Measurements from ENCODE around the gene ALDH1L2.
A peak's percentile ranks its signal among the peaks of the same experiment; 100 is the strongest.

ALDH1L2 gene

DNA sequence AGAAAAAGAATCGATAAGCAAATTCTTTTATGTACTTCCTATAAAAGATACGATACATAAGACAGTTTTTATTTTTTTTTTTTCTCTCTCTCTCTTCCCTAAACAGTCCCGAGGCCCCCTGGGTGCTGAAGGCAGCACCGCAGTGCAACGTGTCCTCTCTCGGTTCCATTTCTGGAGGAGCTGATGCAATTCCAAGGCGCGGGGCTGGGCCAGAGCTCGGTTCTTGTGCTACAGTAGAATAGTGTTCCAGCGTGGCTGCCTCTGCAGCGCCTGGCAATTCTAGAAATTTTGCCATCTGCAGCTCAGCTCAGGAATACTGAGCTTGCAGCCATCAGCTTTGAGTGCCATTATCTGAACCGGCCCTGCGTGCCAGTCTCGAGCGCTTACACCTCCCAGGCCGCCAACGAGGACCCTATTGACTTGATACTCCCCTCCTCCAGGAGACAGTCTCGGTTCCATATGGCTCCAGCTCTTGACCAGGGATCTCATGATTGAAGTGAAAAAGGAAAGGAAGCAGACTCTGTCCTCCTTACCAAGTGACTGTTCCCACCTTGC, 630 bp downstream of the ALDH1L2 start:
- DNase-seq (ENCODE audit: low spot score), result peak; percentile 37

DNA sequence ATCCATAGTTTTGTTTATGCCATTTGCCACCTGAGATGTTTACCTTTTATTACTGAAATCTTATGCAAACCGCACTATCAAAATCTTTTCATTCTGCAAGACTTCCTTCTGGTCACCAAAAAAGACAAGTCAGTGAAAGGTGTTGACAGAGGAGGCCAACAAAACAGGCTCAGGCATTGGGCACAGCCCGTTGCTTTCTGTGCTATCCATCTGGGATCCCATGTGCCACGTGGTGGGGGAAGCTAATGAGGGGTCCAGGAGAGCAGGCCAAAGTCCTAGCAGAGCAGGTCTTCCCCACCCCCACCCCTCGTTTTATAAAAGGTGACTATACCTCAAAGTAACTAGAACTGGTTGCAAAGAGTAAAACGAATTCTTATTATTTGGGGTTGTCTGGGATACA, 1.2 kb downstream of the ALDH1L2 start:
- no peak for DNase-seq (ENCODE audit: low spot score)

DNA sequence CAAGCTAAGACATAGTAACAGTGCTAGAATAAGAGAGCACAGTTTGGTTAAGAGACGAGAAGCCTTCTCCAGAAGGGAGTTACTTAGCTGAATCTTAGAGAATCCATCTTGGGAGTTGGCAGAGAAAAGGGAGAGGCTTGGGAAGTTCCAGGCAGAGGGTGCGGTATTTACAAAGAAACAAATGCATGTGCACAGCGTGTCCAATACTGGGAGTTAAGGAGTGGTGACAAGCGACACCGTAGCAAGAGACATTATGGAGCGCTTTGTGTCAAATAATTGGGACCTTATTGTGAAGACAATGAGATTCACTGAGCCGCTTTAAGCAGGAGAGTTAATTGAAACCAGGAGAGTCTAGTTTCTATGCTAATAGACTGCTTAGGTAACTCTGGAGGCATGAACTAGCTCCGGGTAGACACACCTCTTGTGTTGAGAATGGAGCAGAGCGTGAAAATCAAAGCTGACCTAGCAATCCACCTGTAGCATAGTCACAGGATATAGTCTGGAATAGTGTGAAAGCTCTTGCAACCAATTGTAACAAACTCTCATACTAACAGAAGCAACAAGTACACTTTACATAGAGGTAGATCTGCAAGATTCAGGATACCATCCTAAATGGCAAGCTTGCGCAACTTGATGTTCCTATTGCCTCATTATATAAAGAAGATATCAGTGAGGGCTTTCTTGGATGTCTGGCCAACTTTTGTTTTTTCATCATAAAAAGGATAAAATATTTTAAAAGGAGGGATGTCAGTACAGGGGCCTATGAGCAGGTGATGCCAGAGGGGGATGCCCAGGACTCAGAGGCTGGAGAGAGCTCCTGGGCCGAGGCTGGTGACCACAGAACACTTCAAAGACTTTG, 5.3 kb downstream of the ALDH1L2 start:
- no peak for DNase-seq (ENCODE audit: low spot score)

DNA sequence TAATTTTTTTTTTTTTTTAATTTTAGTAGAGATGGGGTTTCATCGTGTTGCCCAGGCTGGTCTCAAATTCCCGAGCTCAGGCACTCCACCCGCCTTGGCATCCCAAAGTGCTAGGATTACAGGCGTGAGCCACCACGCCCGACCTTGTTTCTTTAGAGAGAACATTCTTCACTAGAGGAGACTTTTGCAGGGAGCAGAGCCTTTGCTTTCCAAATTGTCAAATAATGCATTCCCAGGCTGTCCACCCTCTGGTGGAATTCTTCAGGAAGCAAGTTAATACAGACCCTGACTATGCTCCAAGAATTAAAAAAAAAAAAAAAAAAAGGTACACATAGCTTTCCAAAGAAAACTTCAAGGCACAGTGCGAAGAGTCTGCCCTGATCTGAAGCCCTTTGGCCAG, 6.8 kb downstream of the ALDH1L2 start:
- DNase-seq (ENCODE audit: low spot score), result no peak

DNA sequence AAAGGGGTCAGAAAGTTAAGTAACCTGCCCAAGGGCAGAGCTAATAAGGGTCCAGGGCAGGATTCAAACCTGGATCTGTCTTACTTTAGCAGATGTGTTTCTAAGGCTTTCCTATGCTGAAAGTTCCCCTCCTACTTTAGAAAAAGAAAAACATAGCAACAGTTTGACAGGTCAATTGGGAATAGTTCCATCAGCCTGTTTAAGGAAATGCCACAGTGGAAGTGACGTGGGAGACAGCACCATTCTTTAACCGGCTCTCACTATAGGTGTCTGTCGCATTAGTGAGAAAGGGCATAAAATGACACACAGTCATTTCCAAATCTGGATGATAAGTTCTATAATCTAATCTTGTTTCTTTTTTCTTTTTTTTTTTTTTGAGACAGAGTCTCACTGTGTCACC, 7.3 kb downstream of the ALDH1L2 start:
- no peak for DNase-seq (ENCODE audit: low spot score)

DNA sequence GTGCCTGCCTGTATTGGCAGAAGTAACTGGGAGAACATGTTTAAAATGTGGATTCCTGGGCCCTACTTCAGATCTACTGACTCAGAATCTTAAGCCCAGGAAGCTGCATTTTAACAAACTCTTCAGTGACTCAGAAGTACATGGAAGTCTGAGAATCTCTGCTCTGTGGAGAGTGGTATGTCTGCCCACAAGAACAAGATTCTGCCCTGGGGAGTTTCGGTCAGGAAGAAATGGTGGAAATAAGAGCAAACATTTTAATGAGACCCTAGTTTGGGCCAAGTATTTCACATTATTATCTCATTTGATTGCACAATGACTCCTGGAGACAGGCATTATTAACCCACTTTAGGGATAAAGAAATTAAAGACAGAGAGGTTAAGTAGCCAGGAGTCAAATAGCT, 8.2 kb downstream of the ALDH1L2 start:
- no peak for DNase-seq (ENCODE audit: low spot score)

DNA sequence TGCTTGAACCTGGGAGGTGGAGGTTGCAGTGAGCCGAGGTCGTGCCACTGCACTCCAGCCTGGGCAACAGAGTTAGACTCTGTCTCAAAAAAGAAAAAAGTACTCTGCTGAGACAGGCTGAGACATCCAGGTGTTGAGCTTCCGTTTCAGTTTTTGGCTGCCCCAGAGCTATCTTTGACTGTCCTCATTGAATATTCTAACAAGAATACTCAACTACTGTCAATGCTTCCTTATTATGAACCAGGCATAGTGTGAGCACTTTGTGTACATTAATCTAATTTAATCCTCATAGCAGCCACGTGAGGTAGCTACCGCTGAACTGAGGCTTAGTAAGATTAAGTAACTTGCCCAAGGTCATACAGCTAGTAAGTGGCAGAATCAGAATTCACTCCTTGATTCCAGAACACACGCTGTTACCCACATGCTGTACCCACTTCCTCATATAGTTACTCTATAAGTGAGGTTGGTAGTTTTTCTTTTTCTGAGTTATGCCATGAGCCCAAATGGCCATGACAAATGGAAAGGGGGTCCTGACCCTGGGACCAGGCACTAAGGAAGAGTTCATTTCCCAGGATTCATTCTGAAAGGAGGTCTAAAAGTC, 11.3 kb downstream of the ALDH1L2 start:
- no peak for DNase-seq (ENCODE audit: low spot score)

DNA sequence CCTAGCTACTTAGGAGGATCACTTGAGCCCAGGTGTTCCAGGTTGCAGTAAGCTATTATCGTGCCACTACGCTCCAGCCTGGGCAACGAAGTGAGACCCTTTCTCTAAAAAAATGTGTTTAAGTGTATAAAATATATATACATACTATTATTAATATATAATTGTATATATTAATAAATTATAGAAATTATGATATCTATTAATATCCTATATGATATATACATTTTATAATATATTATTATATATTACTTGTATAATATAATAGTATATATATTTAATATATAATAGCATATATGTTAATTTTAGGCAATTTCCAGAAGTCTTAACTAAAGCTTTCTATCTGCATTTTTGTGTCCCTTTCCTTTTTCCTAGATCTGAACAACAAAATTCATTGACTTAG, 12.3 kb downstream of the ALDH1L2 start:
- DNase-seq (ENCODE audit: low spot score), result no peak

DNA sequence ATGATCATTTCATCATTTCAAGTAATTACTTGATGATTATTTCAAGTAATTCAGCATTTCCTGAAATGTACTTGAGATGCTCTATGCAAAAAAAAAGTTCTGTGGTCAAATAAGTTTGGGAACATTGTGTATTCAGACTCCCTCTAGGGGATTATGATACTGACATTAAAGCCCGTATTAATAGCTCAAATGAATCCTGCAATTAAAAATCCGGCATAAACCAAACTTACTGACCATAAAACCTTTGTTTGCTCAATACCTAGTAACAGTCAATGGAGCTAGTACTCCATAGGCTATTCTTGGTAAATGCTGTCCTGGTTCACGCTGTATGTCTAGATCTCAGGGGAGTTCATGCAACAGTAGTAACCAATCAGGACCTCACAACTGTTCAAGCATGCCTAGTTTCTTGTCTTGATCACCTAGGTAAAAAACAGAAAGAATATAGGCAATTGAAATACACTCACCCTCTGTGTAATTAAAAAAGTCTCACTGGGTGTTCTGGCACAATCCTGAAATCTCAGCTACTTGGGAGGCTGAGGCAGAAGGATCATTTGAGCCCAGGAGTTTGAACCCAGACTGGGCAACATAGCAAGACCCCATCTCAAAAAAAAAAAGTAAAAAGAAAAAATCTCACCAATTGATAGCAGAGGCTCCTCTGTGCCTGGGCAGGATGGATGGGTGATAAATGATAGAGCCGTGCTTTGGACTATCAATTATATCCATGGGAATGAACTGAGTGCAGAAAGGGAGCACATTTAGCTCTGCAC, 14.1 kb downstream of the ALDH1L2 start:
- no peak for DNase-seq (ENCODE audit: low spot score)

DNA sequence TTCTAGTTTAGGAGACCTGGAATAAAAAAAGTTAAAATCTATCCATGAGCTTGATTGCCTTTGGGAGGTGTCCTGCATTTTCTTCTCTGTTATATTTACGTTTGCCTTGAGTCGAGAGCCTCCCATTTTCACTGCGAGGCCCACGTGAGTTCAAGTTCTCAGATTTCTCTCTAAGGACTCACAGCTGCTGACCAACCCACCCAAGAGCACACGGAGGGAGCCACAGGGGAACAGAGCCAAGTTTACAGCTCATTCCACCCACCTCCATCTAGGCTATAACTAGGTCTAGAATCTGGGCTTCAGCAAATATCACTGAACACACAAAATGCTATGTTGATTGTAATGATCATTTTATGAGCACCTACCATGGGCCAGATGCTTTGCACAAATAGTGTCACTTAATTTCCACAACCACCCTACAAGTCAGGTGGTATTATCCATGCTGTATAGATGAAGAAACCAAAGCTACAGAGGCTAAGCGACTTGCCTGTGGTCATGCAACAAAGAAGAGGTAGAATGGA, 16.7 kb downstream of the ALDH1L2 start:
- no peak for DNase-seq (ENCODE audit: low spot score)

DNA sequence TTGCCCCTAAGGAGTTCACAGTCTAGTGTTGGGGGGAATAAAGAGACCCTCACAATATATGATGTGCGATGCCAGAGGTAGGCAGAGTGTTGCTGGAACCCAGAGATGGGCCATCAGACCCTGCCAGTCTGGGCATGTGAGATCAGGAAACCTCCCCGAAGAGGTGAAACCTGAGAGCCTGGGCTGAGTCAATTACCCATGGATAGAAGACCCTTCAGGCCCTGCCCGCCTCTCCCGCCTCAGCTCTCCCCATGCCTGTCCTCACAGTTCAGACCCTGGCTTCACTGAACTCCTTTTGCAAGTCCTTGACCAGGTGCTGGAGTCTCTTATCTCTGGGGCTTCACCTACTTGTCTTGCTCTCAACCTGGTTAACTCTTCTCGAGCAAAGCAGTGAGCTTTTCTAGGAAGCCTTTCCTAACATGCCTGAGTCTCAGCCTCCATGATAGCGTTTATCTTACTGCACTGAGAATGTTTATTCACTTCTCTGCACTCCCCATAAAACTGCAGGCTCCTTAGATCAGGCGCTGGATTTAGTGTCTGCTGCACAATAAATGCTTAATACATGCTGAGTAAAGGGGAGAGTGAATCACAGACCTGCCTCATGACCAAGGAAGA, 19.6 kb downstream of the ALDH1L2 start:
- no peak for DNase-seq (ENCODE audit: low spot score)

DNA sequence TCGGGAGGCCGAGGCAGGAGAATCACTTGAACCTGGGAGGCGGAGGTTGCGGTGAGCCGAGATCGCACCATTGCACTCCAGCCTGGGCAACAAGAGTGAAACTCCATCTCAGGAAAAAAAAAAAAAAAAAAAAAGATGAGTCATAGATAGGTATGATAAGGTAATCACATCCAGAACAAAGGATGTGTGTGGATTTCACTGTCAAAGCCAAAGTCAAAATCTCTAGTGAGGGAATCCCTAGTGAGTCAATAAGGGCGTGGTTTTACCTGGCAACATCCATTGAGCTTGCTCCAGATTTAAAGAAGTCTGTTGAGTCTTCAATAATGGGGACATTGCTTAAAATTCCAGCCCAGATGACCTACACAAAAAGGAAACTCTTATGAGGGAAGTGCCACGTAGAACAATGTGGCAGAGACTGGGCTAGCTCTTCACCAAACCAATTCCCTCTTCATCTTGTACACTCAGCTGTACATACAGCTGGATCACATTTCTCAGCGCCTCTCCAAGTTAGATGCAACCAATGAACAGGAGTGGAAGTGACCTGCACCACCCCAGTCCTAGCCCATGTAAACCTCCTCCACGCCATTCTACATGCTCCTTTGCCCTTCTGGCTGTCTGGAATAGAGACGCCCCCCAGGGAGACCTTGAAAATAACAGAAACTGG, 23.4 kb downstream of the ALDH1L2 start:
- no peak for DNase-seq (ENCODE audit: low spot score)

DNA sequence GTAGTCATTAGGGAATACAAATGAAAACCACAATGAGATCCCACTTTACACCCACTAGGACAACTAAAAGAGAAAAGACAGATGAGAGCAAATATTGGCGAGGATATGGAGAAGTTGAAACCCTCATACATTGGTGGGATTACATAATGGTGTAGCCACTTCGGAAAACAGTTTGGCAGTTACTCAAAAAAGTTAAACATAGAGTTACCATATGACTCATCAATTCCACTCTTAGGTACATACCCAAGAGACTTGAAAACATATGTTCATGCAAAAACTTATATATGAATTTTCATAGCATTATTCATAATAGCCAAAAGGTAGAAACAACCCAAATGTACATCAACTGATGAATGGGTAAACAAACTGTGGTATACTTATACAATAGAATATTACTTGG, 27.1 kb downstream of the ALDH1L2 start:
- no peak for DNase-seq (ENCODE audit: low spot score)

DNA sequence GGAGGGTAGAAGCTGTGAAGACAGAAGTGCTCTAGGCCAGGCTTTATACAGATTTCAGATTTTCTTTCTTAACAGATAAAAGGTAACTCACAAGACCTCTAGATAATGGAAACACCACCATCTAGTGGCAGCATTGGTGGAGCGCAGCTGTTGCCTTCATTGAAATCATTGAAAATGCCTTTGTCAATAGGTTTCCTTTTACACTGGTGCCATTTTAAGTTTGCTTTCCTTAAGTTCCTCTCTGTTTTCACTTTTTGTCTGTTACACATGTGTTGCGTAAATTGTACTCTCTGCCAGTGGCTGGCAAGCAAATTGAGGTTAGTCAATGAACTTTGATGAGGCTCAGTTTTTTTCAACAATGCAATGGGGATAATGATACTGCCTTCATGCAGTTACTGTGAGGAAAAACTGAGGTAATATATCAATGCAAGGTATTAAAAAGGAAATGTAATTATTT, 31.1 kb downstream of the ALDH1L2 start:
- peak; percentile 63 for DNase-seq (ENCODE audit: low spot score)

DNA sequence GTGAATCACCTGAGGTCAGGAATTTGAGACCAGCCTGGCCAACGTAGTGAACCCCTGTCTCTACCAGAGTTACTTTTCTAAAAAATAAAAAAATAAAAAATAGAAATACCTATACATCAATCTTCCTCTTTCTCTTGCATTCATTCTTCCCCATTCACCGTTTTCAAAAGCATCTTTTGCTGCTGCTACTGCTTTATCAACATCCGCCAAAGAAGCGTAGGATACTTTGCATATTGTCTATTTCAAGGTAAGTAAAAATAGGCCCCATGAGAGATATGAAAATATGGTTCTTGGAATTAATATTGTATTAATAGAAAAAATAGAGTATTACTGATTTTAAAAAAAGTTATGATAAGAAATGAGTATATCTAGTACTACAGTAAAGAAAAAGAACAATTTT, 32.3 kb downstream of the ALDH1L2 start:
- DNase-seq (ENCODE audit: low spot score), result no peak

DNA sequence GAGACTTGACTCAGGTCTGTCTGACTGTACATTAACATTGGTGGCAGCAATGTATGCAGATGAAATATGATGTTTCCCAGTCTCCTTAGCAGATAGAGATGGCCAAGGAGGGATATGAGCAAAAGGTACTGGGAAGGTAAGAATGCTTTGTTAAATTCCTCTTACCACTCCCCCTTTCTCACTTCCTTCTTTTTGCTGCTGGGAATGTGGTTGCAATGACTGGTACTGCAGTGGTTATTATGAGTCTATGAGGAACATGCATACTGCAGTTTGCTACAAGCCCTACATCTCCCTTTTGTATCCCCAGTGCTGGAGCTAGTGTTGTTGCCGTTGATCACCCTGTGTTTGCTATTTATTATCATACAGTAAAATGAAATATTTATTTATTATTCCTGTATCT, 35.9 kb downstream of the ALDH1L2 start:
- DNase-seq (ENCODE audit: low spot score), result no peak

DNA sequence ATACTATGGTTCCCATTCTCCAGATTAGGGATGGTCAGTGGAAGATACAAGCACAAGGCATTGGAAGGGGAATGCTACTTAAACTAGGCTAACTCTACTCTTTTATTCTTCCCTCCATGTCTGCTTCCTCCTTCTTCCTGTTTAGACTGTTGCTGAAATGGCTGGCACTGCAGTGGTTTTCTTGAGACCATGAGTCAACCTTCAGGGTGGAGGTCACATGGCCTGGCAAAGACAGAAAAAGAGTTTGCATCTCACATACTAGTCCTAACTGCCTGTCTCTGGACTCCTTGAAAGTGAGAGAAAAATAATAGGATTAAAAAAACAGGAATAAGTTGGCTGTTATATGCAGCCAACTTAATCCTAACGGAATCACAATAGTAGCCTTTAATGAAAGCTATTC, 37.0 kb downstream of the ALDH1L2 start:
- no peak for DNase-seq (ENCODE audit: low spot score)

DNA sequence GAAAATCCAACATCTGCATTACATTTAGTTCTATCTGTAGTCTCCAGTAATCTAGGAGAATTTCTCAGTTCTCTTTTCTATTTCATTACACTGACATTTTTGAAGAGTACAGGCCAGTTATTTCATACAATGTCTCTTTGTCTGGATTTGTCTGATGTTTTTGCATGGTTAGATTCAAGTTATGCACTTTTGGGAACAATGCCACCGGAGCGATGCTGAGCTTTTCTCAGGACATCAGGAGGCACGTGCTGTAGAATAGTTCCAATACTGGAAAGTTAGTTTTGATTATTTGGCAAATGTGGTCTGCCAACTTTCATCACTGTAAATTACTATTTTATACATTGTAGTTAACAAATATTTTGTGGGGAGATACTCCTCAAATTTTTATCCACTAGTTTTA, 43.1 kb downstream of the ALDH1L2 start:
- peak; percentile 29 for DNase-seq (ENCODE audit: low spot score)

DNA sequence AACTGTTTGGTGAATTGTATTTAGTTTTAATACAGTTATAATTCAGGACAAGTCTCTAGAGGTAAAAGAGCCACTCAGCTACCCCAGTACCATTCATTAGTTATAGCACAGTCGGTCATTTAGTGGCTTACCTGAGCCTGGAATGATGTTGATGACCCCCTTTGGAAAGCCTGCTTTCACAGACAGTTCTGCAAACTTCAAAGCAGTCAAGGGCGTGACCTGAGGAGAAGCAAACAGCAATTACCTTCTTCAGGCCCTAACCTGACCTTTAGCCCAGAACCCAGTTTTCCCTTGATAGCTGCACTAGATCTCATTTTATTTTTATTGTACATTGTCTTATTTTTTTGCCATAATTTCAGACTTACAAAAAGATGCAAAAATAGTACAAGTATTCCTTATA, 43.8 kb downstream of the ALDH1L2 start:
- no peak for DNase-seq (ENCODE audit: low spot score)

DNA sequence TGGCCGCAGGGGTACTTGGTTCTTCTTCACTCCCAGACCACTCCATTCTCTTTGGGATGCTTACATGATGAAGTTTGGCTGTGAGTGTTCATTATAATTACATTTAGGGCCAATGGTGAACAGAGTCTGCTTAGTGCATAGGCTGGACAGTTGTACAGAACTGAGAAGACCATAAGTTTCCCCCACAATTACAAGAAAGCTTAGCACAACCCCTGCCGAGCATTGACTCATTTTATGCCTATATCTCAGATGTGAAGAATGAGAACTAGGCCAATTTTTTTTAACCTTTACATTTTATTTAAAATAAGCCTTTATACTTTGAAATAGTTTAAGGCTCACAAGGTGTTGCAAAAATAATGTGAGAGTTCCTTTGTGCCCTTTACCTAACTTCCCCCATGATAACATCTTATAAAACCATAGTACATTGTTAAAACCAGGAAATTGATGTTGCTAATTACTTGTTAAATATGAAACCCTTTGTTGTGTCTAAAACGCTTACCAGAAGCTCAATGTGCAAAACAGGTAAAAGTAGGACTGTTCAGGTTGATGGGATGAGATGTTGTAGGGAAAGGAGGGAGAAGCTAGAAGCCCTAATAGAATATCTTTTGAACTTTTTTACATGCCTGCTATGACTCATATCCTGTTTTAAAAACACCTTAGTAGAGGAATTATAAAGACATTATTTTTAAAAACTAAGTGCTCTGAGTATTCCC, 47.2 kb downstream of the ALDH1L2 start:
- DNase-seq (ENCODE audit: low spot score), result no peak

DNA sequence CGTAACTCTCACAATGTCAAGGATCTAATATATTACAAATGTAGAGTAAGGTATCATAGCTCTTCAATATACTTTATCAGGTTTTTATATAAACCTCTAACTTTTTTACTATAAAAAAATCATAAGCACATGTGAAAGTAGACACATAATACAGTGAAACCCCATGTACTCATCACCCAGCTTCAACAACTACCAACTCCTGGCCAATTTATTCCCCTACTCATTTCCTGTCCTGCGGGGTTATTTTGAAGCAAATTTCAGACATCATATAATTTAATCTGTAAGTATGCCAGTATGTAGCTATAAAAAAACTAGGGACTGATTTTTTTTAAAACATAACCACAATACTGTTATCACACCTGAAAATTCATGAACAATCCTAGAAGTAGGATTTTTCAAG, 50.4 kb downstream of the ALDH1L2 start:
- DNase-seq (ENCODE audit: low spot score), result no peak

Measured in globus pallidus (tissue), 1 donor.